NCI-H1436 (cell line): Measurements from ENCODE around the gene CTRB2.
"Not testable (repeated sequence)": the region's sequence is repeated elsewhere in the genome, so short reads cannot be mapped to it uniquely, and the experiment has no call there.

Experiments
- DNase-seq: peaks from one replicate; lab custom pipeline; 2025; lab: John Stamatoyannopoulos, UW

Gene CTRB2

DNA sequence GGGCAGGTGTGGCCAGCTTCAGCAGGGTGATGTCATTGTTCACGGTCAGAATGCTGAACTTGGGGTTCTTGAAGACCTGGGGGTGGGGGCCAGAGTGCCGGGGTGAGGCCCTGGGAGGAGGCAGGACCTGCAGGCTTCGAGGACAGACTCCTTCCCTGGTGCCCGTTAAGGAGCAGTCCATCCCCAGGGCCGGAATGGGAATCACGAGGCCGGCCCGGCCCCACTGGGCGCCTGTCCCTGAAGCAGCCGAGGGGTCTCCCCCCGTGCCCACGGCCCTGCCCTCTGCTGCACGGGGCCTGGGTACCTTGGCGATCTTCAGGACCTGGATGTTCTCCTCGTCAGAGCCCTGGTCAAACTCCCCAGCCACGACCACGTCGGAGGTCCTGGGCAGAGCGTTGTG is 1.5 kb downstream of the CTRB2 start:
- not testable (repeated sequence) for DNase-seq

DNA sequence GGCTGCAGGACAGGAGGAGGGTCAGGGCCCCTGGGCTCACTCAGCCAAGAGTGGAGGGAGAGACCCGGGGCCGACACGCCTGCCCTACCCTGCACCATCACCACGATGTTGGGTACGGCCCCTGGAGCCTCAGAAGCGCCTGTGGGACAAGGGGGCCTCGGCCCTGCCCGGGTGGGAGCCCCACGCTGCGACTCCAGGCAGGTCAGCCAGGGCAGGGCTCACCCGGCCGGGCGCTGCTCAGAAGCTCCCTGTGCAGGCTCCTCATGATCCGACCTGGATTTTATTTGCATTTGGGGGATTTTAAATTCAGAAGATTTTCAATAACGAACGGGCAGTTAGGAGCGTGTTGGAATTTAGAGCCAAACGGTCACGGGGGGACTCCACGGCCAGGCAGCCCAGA is 2.1 kb downstream of the CTRB2 start:
- DNase-seq: not testable (repeated sequence)

DNA sequence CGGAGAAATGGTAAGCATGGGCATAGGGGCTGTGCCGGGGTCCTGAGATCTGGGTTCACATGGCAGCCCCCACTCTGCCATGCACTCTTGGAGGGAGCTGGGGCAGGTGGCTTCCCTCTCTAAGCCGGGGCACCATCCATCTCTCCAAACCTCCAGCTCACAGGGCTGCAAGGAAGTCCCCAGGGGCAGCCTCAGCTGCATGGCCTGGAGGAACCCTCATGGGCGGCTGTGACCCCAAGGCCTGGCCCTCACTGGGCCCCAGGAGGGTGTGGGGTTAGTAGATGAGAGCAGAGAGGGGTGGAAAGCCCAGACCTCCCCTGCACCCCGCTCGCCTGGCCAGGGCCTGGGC is 2.6 kb downstream of the CTRB2 start:
- DNase-seq: no peak

DNA sequence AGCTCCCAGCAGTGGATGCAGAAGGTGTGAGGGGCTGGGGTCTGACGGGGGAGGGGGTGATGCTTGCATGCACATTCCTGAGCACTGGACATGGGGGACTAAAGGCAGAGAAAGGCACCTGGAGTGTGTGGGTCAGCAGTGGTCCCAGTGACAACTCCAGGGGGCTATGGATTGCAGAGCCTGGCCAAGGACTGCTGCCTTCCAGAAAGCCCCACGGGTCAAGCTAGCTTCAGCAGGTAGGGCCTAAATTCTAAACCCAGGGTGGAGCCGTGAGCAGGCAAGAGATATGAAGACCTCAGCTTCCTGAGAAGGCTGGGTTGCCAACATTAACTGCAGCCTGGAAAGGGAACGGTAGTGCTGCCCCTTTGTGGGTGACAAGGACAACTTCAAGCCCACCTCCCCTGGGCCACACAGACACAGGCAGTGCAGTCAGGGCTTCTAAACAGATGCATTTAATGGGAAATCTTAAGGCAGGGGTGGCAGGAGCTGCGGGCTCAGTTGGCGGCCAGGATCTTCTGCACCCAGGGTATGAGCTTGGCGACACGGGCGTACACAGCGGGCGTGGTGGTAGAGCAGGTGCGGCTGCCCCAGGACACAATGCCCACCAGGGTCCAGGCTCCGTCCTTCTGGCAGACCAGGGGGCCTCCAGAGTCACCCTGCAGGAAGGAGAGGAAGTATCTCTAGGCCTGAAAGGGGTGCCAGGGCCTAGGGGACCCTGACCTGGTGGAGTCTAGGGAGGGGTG is 3.1 kb downstream of the CTRB2 start:
- DNase-seq: no peak

DNA sequence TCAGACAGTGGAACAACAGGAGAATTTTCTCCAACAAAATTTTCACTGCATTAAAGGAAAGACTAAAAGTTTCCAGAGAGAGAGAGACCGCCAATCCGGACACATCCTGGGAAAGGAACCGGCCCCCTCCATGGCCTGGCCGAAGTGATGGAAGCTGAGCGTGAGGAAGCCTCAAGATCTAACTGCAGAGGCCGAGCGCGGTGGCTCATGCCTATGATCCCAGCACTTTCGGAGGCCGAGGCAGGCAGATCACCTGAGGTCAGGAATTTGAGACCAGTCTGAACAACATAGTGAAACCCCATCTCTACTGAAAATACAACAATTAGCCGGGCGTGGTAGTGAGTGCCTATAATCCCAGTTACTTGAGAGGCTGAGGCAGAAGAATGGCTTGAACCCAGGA is 3.9 kb downstream of the CTRB2 start:
- DNase-seq: no peak

DNA sequence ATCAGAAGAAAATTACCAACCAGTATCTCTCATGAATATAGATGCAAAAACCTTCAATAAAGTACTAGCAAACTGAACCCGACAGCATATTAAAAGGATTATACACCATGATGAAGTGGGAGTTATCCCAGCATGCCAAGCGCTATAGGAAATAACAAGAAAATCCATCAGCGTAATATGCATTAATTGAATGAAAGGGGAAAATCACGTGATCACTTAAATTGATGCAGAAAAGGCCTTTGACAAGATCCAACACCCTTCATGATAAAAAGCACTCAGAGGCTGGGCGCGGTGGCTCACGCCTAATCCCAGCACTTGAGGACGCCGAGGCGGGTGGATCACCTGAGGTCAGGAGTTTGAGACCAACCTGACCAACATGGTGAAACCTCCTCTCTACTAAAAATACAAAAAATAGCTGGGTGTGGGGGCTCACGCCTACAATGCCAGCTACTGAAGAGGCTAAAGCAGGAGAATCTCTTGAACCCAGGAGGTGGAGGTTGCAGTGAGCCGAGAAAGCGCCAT is 4.8 kb downstream of the CTRB2 start:
- DNase-seq: no peak

DNA sequence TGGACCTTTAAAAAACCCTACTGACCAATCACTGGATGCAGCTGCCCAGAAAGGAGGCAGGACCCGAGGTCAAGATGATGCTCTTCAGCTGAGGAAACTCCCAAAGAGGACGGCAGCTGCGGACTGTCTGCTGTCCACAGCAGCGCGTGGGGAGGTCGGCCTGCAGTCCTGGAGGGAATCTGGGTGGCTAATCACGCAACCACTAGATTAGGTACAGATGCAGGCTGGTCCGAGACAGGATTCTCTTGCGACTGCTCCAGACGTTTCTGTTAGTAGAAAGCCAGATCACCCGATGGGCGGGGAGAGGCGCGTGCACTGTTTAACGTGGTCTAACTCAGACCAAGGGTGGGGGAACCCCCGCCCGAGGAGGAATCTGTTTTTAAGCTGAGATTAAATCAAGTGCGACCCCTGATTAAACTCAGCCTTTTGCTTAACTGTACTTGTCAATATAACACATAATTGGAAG is 8.8 kb downstream of the CTRB2 start:
- no peak for DNase-seq

DNA sequence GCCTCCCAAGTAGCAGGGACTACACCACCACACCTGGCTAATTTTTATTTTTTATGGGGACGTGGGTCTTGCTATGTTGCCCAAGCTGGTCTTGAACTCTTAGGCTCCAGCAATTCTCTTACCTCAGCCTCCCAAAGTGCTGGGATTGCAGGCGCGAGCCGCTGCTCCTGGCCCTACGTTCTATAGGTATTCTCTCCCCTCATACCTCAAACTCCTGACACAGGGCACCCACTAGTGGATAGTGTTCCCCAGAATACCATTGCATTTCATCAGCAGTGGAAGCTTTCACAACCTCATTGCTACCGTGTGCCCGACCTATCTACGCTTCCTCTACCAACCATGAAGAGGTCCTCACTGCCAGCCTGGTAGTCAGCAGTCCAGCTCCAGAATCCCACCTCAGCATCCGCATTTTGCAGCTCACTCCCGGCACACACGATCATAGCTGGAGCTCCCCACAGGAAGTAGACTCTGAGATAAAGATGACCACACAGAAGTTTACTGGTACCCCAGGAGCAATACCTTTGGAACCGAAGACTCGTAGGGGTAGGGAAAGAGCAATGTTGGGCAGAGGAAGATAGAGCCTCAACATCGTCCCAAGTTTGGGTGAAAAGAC is 9.3 kb downstream of the CTRB2 start:
- no peak for DNase-seq

DNA sequence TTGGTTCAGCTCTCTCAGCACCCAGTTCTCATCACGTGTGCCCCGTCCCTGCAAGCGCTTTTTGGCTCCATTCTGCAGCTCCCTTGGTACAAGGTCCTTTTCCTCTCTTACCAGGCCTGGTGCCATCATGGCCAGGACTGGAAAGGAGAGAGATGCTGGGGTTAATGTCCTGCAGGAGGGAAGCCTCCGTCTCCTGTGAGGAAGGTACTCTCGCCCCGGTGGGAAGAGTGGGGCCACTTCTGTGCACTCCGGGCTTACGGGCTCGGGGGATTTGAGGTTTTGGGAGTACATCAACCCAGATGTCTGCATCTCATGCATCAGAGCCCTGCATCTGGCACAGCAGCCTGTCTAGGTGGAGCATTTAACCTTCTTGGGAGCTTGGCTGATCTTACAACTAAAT is 10.1 kb downstream of the CTRB2 start:
- no peak for DNase-seq

DNA sequence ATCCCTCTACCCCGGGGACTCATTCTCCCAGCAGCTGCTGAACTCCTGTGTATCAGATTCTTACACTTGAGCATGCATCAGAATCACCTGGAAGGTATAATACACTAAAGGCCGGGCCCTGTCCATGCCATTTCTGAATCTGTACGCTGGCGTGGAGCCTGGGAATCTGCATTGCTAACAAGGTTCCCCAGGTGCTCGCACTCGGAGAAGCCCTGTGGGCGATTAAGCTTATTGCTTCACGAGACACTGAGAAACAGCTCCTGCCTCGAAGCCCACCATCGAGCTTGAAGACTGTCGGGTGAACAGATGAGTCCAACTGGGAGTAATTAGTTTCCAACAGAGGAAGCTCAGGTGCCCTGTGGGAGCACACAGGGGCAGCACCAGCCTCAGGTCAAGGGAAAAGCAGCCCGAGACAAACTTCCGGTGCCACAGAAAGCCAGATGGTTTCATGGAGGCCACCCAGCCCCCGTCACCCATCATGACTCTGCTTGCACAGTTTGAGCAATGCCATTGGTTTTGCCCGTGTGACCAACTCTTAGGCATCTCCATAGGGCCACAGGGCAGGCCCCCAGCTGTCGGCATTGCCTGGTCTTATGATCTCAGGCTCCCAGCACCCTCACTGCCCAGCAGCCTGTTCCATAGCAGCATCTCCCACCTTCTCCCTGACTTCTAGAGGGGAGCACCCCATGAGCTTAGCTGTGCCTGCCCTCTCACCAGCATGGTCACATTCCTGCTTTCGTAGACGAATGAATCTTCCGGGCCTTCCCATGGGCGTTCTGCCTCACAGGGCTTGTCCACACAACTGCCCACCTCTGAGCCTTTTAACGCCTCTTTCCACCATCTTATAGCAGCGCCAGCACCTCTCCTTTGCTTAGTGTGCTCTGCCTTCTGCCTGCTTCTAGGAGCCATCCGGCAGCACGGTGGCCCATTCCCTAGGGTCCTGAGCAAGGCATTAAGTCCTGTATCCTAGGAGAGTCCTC is 10.9 kb downstream of the CTRB2 start:
- DNase-seq: no peak

DNA sequence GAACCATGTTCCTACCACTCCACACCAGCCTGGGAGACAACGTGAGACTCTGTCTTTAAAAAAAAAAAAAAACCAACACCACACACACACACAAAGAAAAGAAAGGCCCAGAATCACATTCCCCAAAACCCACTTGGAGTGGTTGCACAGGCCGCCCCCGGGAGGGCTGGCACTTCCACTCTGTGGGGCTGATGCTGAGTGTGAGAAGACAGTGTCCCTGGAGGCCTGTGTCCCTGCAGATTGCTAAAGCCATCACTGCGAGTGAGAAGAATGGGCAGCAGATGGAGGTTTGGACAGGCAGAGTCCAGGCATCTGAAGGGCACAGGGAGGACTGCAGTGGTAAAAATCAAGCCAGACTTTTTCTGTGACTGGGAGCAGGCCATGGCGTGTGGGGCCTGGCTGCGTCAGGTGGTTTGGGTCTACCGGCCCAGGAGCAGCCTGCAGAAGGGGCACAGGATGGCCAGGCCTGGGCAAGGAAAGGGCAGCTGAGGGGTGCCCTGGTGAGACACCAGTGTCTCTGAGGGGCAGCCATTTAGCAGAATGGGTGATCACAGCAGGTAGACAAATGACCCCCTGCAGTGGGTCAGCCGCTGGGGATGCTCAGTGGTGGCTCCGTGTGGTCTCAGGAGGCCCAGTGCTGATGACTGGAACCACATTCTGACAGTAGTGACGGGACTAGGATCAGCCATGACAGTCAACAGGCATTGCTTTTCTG is 13.1 kb downstream of the CTRB2 start:
- DNase-seq: no peak

DNA sequence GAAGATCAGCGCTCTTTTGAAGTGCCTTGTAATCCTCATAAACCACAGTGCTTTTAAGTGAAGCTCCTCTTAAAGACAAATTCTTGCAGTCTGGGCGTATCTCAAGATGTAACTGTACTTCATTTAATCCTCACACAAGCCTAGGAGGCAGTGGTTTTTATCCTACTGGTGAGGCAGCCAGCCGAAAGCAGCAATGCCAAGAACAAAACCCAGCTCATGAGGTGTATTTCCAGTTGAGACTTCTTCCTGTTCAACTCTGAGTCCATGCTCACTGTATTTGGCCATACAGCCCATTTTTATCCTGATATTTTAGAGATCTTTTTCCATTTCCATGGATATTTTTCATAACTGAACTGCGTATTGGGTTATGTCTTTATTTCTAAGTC is 13.7 kb downstream of the CTRB2 start:
- no peak for DNase-seq

DNA sequence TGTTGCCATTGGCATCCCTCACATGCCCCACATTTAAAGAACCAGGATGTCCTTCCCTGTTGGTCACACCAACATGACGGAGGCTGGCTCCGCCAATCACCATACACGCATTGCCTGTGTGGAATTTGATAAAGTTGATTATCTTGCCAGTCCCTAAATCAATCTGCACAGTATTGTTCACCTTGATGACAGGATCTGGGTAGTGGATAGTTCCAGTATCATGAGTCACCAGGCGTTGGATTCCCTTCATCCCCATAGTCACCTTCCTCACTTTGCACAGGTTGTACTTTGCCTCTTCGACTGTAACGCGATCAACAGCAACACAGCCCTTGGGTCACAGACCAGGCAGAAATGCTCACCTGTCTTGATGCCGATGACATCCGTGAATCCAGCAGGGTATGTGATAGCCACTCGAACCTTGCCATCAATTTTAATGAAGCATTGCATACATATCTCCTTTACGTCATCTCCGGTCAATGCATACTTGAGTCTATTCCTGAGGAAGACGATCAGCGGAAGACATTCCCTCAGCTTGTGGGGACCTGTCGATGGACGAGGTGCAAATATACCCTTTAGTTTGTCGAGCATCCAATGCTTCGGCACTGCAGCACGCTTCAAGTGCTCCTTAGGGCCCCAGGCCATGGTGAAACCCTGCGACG is 14.2 kb downstream of the CTRB2 start:
- no peak for DNase-seq

DNA sequence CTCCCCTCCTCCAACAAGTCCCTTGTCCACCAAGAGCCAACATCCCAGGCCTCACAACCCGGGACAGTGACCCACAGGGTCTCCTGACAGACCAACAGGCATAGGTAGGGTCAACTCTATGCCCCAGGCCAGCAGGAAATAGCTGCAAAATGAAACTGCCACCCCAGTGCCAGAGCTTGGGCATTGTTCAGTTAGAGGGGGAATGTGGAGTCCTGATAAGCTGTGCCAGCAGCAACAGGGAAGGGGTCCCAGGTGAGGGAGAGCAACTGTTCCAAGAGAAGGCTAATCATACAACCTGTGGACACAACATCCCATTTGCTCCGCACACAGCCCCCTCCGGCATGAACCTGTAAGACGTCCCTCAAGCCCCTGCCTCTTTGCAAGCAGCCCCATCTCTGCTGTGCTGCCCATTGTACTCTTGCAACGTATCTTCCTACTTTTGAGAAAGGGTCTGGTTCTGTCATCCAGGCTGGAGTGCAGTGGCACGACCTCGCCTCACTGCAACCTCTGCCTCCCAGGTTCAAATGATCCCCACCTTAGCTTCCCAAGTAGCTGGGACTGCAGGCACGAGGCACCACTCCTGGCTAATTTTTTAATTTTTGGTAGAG is 17.2 kb downstream of the CTRB2 start:
- no peak for DNase-seq

DNA sequence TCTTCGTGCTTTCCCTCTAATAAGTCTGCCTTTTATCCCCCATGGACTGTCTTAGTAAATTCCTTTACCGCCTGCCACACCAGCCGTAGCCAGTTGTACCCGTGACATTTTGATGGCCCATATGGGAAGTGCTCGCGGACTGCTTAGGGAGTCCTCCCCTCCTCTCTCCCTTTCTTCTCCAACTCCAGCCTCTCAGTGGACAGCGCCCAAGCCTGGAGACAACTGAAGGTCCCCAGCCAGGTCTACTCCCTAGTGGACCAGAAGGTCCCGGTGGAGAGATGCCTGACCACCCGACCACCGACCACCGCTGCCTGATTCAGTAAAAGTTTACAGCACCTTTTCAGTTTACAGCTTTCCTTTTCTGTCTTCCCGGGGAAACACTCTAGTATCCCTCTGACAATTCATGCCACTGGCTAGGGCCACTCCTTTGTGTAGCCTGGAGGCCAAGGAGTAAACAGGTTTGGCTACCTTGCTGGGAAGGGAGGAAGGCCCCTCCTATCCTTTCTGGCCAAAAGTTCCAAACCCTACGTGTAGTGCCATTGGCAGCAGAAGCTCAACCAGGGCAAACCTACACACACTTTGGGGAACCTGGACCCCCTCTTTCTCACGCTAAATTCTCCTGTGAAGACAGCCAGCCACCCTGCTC is 18.0 kb downstream of the CTRB2 start:
- DNase-seq: no peak

DNA sequence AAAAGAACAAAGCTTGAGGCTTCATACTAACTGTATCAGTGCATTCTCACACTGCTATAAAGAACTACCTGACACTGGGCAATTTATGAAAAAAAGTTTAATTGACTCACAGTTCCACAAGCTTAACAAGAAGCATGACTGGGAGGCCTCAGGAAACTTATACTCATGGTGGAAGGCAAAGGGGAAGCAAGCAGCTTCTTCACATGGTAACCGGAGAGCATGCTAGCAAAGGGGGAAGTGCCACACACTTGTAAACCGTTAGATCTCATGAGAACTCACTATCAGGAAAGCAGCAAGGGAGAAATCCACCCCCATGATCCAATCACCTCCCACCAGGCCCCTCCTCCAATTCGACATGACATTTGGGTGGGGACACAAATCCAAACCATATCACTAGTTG is 25.3 kb downstream of the CTRB2 start:
- no peak for DNase-seq

DNA sequence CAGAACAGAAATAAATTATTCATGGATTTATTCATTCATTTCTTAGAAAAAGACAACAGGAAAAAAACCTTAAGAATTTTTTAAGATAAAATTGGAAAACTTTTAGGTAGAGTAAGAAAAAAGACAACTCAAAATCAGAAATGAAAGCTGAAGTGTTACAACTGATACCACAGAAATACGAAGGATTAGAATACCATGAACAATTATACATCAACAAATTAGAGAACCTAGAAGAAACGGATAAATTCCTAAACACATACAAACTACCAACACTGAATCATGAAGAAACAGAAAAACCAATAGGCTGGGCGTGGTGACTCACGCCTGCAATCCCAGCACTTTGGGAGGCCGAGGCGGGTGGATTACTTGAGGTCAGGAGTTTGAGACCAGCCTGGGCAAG is 27.8 kb downstream of the CTRB2 start:
- no peak for DNase-seq

DNA sequence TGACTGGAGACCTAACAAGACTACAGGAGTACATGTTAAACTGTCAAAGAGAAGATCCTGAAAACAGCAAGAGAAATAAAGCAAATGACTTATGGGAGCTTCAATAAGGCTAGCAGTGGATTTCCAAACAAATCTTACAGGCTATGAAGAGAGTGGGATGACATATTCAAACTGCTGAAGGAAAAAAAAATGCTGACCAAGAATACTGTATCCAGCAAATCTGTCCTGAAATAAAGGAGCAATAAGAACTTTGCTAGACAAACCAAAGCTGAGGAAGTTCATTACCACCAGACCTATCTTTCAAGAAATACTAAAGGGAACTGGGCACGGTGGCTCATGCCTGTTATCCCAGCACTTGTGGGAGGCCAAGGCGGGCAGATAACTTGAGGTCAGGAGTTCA is 30.0 kb downstream of the CTRB2 start:
- DNase-seq: no peak

DNA sequence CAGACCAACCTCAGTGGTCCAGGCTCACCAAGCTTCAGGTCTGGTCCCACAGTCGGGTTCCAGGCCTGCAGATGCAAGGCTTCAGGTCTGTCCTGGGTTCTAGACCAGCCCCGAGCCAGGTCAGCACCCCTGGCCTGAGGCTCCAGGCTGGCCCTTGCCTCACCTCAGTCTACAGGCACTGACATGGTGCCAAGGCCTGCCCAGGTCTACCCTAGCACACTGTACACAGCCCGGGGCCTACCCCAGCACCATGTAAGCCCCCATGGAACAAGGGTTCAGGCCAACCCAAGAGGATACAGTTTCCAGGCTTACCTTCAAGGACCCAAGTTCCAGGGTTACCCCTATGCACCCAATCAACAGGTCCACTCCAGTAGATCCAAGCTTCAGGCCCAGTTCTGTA is 31.9 kb downstream of the CTRB2 start:
- no peak for DNase-seq

DNA sequence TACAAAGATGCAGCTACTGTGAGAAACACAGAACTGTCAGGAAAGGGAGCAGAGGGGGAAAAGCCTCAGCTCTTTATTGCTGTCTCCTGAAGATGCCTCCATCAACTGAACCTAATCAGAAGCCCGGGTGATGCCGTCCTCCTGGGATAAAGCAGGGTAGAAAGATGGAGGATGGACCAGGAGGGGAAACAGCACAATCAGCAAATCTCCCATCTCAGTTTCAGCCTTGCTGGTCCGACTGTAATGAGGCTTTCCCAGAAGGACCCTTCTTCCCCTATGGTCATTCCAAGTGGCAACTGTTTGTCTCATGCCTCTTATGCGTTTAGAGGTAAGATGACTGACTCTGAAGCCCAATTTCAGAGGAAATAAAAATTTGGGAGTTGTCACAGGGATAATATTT is 34.4 kb downstream of the CTRB2 start:
- DNase-seq: no peak
